ENCODE data around the gene VSIG2.
A peak's percentile ranks its signal among the peaks of the same experiment; 100 is the strongest.
"Not testable (repeated sequence)": the region's sequence is repeated elsewhere in the genome, so short reads cannot be mapped to it uniquely, and the experiment has no call there.

Gene VSIG2

GRCh38 chr11:124776865-124777645 lies 25.0 kb upstream of the VSIG2 start:
- TF ChIP-seq ZFX (IDR thresholded peaks at IDR 0.05), result no peak
- no peak for TF ChIP-seq CTCF (conservative IDR thresholded peaks at IDR 0.05)
- no peak overlapping the region for H3K27ac ChIP-seq

- H3K27ac ChIP-seq, result not testable (repeated sequence)
Measured at GRCh38 chr11:124770959-124771358, 18.9 kb upstream of the VSIG2 start.

- TF ChIP-seq ZFX (IDR thresholded peaks at IDR 0.05) (no peak), CTCF (conservative IDR thresholded peaks at IDR 0.05) (no peak)
- H3K27ac ChIP-seq, result no peak overlapping the region
Measured at GRCh38 chr11:124769806-124770774, 18.0 kb upstream of the VSIG2 start.

- TF ChIP-seq ZFX (IDR thresholded peaks at IDR 0.05) (no peak), CTCF (conservative IDR thresholded peaks at IDR 0.05) (no peak)
- no peak overlapping the region for H3K27ac ChIP-seq
Measured at GRCh38 chr11:124768914-124769313, 16.9 kb upstream of the VSIG2 start.

GRCh38 chr11:124766156-124766555 lies 14.1 kb upstream of the VSIG2 start:
- TF ChIP-seq ZFX (IDR thresholded peaks at IDR 0.05) (no peak), CTCF (conservative IDR thresholded peaks at IDR 0.05) (no peak)
- H3K27ac ChIP-seq, result no peak overlapping the region

GRCh38 chr11:124763156-124763947 lies 11.3 kb upstream of the VSIG2 start:
- TF ChIP-seq CTCF (conservative IDR thresholded peaks at IDR 0.05), result peak; percentile 93
- TF ChIP-seq ZFX (IDR thresholded peaks at IDR 0.05), result no peak
- H3K27ac ChIP-seq, result peak overlapping the region; percentile 53

- H3K27ac ChIP-seq, result peak overlapping the region; percentile 14; the same call in 1 of the 2 replicates
- TF ChIP-seq CTCF (conservative IDR thresholded peaks at IDR 0.05) (no peak), ZFX (IDR thresholded peaks at IDR 0.05) (no peak)
Measured at GRCh38 chr11:124762624-124763155, 10.6 kb upstream of the VSIG2 start.
